GM12878 (cell line): ENCODE results near the gene TESPA1. TPM values are rescaled to one million over a fixed set of nuclear protein-coding genes. Genes with fewer than 3 reads are reported as not detected.

Experiments used
- ATAC-seq: fragments of 200-7000 bp; cut with Tn5 transposase; 3 replicates; pipeline ENCODE4 v1.9.1; 2020; ENCODE audit warnings: mild to moderate bottlenecking, moderate library complexity
- BruUV-seq: library from RNA; stranded (reverse); fragments of 400-500 nt; replicated peaks from 2 replicates; lab custom pipeline; 2021; lab: Mats Ljungman, UMichigan
- CTCF ChIA-PET: fragments of 300-600 bp; sonication (Branson Sonifier 250); formaldehyde crosslinking; extraction: SDS; loops from one replicate; lab custom pipeline; 2021; ENCODE audit warnings: inconsistent platforms; lab: Yijun Ruan, JAX
- POLR2A ChIA-PET: fragments of 350-600 bp; formaldehyde crosslinking; extraction: SDS; loops from one replicate; lab custom pipeline; 2021; ENCODE audit warnings: inconsistent platforms; lab: Charles Lee
- RAD21 ChIA-PET: fragments of 300-600 bp; sonication (Branson Sonifier 250); formaldehyde crosslinking; loops from one replicate; lab custom pipeline; 2023; ENCODE audit warnings: antibody characterized with exemption; ENCODE audit not compliant: unreplicated experiment; lab: Charles Lee
- SMC1A ChIA-PET: fragments of 300-600 bp; sonication (Branson Sonifier 250); formaldehyde crosslinking; loops from one replicate; lab custom pipeline; 2023; ENCODE audit not compliant: unreplicated experiment, uncharacterized antibody; lab: Charles Lee
- DNase-seq: peaks from one replicate; pipeline ENCODE4 v3.0.0-alpha.2; 2011; ENCODE audit warnings: low read depth, low spot score
- FAIRE-seq: peaks from 3 replicates; lab custom pipeline; 2011; peaks lifted over from hg19 to GRCh38; lab: Jason Lieb, UNC
- H2AFZ ChIP-seq: 2 replicates; pipeline ENCODE4 v1.6.0; 2011; ENCODE audit warnings: low read depth, low read length, control low read depth; ENCODE audit not compliant: control insufficient read depth
- H3K27ac ChIP-seq: 2 replicates; pipeline ENCODE4 v1.5.1; 2011; ENCODE audit warnings: control low read depth; ENCODE audit not compliant: control insufficient read depth, insufficient read depth
- H3K27me3 ChIP-seq, 2 experiments: replicated peaks in 1 of 2; 2 replicates each; pipeline versions ENCODE4 v1.6.0 to v1.6.1; 2011; ENCODE audit warnings: low read length in 1 of 2; ENCODE audit not compliant: control insufficient read depth in 2 of 2, insufficient read depth in 2 of 2
- H3K36me3 ChIP-seq, 2 experiments: 2 replicates each; pipeline ENCODE4 v1.5.1; 2011; ENCODE audit warnings: low read length in 1 of 2; ENCODE audit not compliant: control insufficient read depth in 2 of 2, insufficient read depth in 2 of 2
- H3K4me1 ChIP-seq: 2 replicates; pipeline ENCODE4 v1.6.1; 2011; ENCODE audit warnings: mild to moderate bottlenecking, low read length, moderate library complexity, mixed read lengths; ENCODE audit not compliant: control insufficient read depth, insufficient read depth
- H3K4me2 ChIP-seq: 2 replicates; pipeline ENCODE4 v1.6.0; 2011; ENCODE audit warnings: control low read depth; ENCODE audit not compliant: control insufficient read depth, insufficient read depth
- H3K4me3 ChIP-seq: fragments of 200-600 bp; sonication (generic); 2 replicates; pipeline ENCODE4 v1.5.1; 2016
- H3K79me2 ChIP-seq: 2 replicates; pipeline ENCODE4 v1.6.0; 2011; ENCODE audit warnings: low read length; ENCODE audit not compliant: control insufficient read depth, insufficient read depth
- H3K9ac ChIP-seq: 2 replicates; pipeline ENCODE4 v1.8.0; 2011; ENCODE audit warnings: low read length, control low read depth, mixed read lengths; ENCODE audit not compliant: control insufficient read depth, insufficient read depth
- H3K9me3 ChIP-seq: replicated peaks from 3 replicates; pipeline ENCODE4 v1.5.1; 2011; ENCODE audit warnings: mild to moderate bottlenecking, low read length; ENCODE audit not compliant: control insufficient read depth, insufficient read depth
- H4K20me1 ChIP-seq: 2 replicates; pipeline ENCODE4 v1.6.0; 2011; ENCODE audit not compliant: control insufficient read depth, insufficient read depth
- BACH1 ChIP-seq: fragments of 450-650 bp; IDR thresholded peaks from 2 replicates; pipeline ENCODE4 v1.6.1; 2017; ENCODE audit warnings: mild to moderate bottlenecking, borderline replicate concordance
- BMI1 ChIP-seq: fragments of 450-650 bp; IDR thresholded peaks from 2 replicates; pipeline ENCODE4 v1.6.1; 2016; ENCODE audit warnings: mild to moderate bottlenecking, moderate library complexity, borderline replicate concordance
- EZH2 ChIP-seq: IDR thresholded peaks from 2 replicates; pipeline ENCODE4 v1.6.1; 2012; ENCODE audit warnings: low read depth, mild to moderate bottlenecking, control low read depth, inconsistent platforms, low read length, borderline replicate concordance; ENCODE audit not compliant: control insufficient read depth
- HCFC1 ChIP-seq: fragments of 150-350 bp; IDR thresholded peaks from 2 replicates; pipeline ENCODE4 v1.6.1; 2014; ENCODE audit warnings: low read length
- HDGF ChIP-seq: fragments of 450-650 bp; IDR thresholded peaks from 2 replicates; pipeline ENCODE4 v1.6.1; 2016; ENCODE audit warnings: antibody characterized with exemption
- MEF2A ChIP-seq: IDR thresholded peaks from 2 replicates; pipeline ENCODE4 v1.6.1; 2011; ENCODE audit warnings: low read depth, mild to moderate bottlenecking, low read length, moderate library complexity; ENCODE audit not compliant: insufficient read depth
- MEF2B ChIP-seq: fragments of 450-650 bp; IDR thresholded peaks from 2 replicates; pipeline ENCODE4 v1.6.1; 2018; ENCODE audit warnings: mild to moderate bottlenecking, moderate library complexity; ENCODE audit not compliant: partially characterized antibody, poor library complexity, severe bottlenecking
- POLR2A ChIP-seq: IDR thresholded peaks from 2 replicates; pipeline ENCODE4 v1.6.1; 2011; ENCODE audit warnings: low read depth, mild to moderate bottlenecking, low read length
- PRDM15 ChIP-seq: fragments of 450-650 bp; formaldehyde crosslinking; IDR thresholded peaks from 2 replicates; pipeline ENCODE4 v1.4.0; 2020; ENCODE audit warnings: mild to moderate bottlenecking, moderate library complexity
- RAD51 ChIP-seq: fragments of 450-650 bp; IDR thresholded peaks from 2 replicates; pipeline ENCODE4 v1.6.1; 2016; ENCODE audit warnings: moderate library complexity, mild to moderate bottlenecking, inconsistent platforms
- RELA ChIP-seq: fragments of 450-650 bp; IDR thresholded peaks from 2 replicates; pipeline ENCODE4 v1.8.0; 2014; ENCODE audit warnings: borderline replicate concordance; ENCODE audit not compliant: partially characterized antibody
- SMC3 ChIP-seq: IDR thresholded peaks from 2 replicates; pipeline ENCODE4 v1.6.1; 2011; ENCODE audit warnings: low read length, improper control_type of control experiment, borderline replicate concordance
- ZBTB11 ChIP-seq: fragments of 450-650 bp; formaldehyde crosslinking; IDR thresholded peaks from 2 replicates; pipeline ENCODE4 v1.5.0; 2022; ENCODE audit warnings: mild to moderate bottlenecking, missing genetic modification characterization
- WGBS: methylation state at CpG from one replicate; pipeline ENCODE4 v1.1.6; 2016; ENCODE audit warnings: low lambda C conversion rate; ENCODE audit not compliant: insufficient replicate concordance, insufficient coverage; ENCODE audit errors: missing lambda C conversion rate; 5-methylcytosine and 5-hydroxymethylcytosine counted together
- in situ Hi-C: fragments of 300-500 bp; cut with MboI; formaldehyde crosslinking; loops from 9 replicates; pipeline ENCODE4 v1.14.3; 2018; ENCODE audit warnings: mixed read lengths
- intact Hi-C: fragments of 100-400 bp; cut with micrococcal nuclease; formaldehyde crosslinking; loops from one replicate; pipeline ENCODE4 v1.14.2; 2022; ENCODE audit not compliant: unreplicated experiment
- polyA plus RNA-seq, 11 experiments: library from polyadenylated mRNA; depleted of rRNA in 4 of 11; unstranded in 6 of 11; stranded (reverse) in 5 of 11; fragments of >200 nt; fragmentation: Nextera tagmentation in 4 of 11; fragmentation: Illumina TruSeq in 1 of 11; extraction: Ambion mirVana in 4 of 11; extraction: Trizol in 1 of 11; gene quantifications; 1 replicate in 1 of 11; 2 replicates in 10 of 11; pipeline versions ENCODE4 v1.2.1 to v1.2.3, GENCODE V29; 2011 to 2016; ENCODE audit warnings: inconsistent platforms in 2 of 11, missing spikeins in 2 of 11, low read depth in 1 of 11
- total RNA-seq, 4 experiments: library from RNA; depleted of rRNA in 3 of 4; stranded (reverse); fragments of >200 nt in 3 of 4; fragmentation: Illumina TruSeq in 1 of 4; extraction: Trizol in 1 of 4; gene quantifications; 2 replicates each; pipeline versions ENCODE4 v1.2.1 to v1.2.3, GENCODE V29; 2013 to 2021
- TF ChIP-seq, protein P1 (sequence below): IDR thresholded peaks from 2 replicates; pipeline ENCODE4 v1.6.1; 2012; ENCODE audit warnings: low read length, inconsistent platforms
- TF ChIP-seq, protein P2 (sequence below): IDR thresholded peaks from 2 replicates; pipeline ENCODE4 v1.6.1; 2011; ENCODE audit warnings: low read depth, mild to moderate bottlenecking, low read length, moderate library complexity, borderline replicate concordance; ENCODE audit errors: extremely low read depth

TESPA1 gene
- total and polyA plus RNA-seq, 10 of the 15 experiments (the other 5 are each of a cell fraction or from before 2014, with no cell fraction given): 13.8 to 56.2 (median 23.9) TPM

DNA sequence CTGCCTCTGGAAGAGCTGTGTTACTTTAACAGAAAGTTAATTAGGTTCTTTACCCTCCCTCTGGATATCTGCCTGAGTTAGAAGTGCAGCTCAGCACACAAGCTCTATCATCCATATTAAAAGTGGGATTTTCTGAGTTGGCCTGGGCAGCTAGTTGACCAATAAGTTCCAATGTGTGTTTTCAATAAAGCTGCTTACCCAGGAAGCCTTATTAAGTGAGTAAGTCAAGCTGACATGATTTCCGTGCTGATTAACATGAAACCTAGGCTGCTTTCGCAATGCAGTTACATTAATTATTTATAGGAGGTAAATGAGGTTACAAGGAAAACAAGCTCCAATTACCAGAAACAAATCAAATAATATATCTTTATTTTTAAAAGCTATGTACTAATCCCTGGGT, 40.0 kb upstream of the TESPA1 start:
- ATAC-seq: no peak
- H3K4me2 ChIP-seq: no peak overlapping the region
- no peak for DNase-seq
- SMC1A ChIA-PET: interaction anchor here (0.8 to 1.8 kb wide), 5 partner anchors 8 to 237 kb away, joined by 3 to 6 read pairs (median 4); no protein-coding TSS in a partner anchor
- H4K20me1 ChIP-seq: no peaks in the 10 kb centered on the region
- CTCF ChIA-PET: interaction anchor here (1.1 to 1.5 kb wide), 3 partner anchors 27 to 47 kb away, joined by 3 to 6 read pairs (median 4); no protein-coding TSS in a partner anchor
- H3K27ac ChIP-seq: no peak overlapping the region
- no peaks in the 10 kb centered on the region; a peak in 1 of 4 replicates for H3K27me3 ChIP-seq
- in situ Hi-C loops: no loop called here
- H3K4me1 ChIP-seq: no peaks in the 10 kb centered on the region
- POLR2A ChIA-PET: interaction anchor here (0.6 kb wide), 1 partner anchor 17 kb away, joined by 3 read pairs; no protein-coding TSS in a partner anchor
- no peaks in the 10 kb centered on the region for H3K36me3 ChIP-seq
- FAIRE-seq: no peak
- H3K9me3 ChIP-seq: no peaks in the 10 kb centered on the region
- H3K4me3 ChIP-seq: no peak overlapping the region
- H2AFZ ChIP-seq: no peak overlapping the region
- intact Hi-C loops: no loop called here
- H3K79me2 ChIP-seq: no peaks in the 10 kb centered on the region
- 7% methylated on average over 2 of the region's 2 CpGs for WGBS
- no peak overlapping the region for H3K9ac ChIP-seq
- RAD21 ChIA-PET: no interaction called here
- no TSS peak for BruUV-seq
- TF ChIP-seq POLR2A (no peak), PRDM15 (CRISPR knock-in tag) (no peak), HDGF (no peak), RAD51 (no peak), MEF2B (no peak), SMC3 (no peak), HCFC1 (no peak), RELA (no peak), BACH1 (no peak), EZH2 (no peak), MEF2A (no peak), ZBTB11 (CRISPR knock-in tag) (no peak), BMI1 (no peak)
- TF ChIP-seq, protein P1, sequence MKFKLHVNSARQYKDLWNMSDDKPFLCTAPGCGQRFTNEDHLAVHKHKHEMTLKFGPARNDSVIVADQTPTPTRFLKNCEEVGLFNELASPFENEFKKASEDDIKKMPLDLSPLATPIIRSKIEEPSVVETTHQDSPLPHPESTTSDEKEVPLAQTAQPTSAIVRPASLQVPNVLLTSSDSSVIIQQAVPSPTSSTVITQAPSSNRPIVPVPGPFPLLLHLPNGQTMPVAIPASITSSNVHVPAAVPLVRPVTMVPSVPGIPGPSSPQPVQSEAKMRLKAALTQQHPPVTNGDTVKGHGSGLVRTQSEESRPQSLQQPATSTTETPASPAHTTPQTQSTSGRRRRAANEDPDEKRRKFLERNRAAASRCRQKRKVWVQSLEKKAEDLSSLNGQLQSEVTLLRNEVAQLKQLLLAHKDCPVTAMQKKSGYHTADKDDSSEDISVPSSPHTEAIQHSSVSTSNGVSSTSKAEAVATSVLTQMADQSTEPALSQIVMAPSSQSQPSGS: no peak
- TF ChIP-seq, protein P2, sequence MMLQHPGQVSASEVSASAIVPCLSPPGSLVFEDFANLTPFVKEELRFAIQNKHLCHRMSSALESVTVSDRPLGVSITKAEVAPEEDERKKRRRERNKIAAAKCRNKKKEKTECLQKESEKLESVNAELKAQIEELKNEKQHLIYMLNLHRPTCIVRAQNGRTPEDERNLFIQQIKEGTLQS: no peak
